GM18526 (cell line): Measurements from ENCODE around the gene MYORG.
A peak's percentile ranks its signal among the peaks of the same experiment; 100 is the strongest.

ENCODE experiments used
- POLR2A ChIP-seq: IDR thresholded peaks from 3 replicates; pipeline ENCODE4 v1.6.1; 2011; ENCODE audit not compliant: insufficient read length; ENCODE audit errors: extremely low read depth

The MYORG gene

DNA sequence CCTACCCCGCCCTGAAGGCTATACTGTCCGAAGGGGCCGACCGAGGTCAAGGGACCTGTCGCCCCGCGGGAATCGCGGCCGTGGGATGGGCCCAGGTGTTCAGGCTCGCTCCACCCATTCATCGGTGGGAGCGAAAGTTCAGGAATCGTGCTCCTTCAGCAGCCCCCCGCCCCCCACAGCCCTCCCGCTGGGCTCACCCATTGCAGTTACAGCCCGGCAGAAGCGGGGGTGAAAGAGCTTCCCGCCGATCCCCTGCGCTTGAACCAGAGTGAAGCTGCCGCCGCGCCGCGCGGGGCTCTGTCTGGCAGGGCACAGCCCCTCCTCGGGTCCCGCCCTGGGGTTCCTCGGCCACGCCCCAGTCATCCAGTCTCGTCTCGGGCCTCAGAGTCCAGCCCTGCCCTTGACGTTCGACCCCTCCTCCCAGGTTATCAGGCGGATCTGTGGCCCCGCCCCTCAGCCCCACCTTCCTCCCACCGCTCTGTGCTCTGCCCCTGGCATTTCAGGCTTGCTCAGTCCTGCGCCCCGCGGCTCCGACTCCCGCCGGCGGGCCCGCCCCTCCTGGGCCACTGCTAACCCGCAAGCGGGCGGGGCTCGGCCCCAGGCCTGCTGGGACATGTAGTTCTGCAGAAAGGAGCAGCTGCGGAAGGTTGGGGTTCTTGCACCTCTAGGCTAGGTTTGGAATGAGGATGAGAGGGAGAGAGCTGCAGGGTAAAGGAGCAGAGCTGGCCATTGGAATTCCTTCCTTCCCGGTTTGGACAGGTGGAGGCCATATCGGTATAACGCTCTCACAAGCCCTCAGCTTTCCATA is at the start of gene MYORG:
MYORG (minus strand) TSS at position 303 of the 808 bp plus-strand sequence. CDS start 3,955 bp downstream, outside the sequence.
- TF ChIP-seq POLR2A = peak; percentile 39

DNA sequence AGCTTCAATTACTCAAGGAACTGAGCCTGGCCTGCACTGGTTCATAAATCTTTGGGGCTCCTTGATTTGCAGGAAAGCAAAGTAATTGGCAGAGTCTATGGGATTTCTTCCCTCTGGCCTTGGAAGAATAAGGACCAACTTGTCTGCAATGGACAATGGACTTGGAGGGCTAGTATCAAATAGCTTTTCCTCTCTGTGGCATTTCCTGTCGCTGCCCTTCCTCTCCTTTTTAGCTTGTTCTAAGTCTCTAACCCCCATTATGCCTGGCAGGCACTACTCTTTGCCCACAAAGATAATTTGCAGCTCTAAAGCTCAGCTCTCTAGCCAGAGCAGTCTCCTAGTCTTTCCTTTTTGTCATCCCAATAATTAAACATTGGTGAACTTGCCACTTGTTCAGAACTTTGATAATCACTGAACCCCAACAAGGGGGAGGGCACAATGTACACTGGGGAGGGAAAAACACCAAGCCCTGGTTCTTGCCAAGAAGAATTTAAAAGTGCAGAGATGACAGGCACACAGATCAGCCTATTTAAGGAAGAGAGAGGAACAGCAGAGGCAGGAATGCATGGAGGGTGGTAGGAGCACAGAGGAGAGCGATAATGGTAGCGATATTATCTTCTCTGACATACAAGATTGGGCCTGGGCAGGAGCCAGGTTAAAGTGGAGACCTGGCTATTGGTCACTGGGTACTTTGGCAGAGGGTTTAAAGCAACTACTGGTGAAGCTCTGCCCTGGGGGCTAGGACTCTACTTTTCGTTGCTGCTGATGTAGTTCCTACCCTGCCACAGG is 43.2 kb upstream of the MYORG start:
- no peak for TF ChIP-seq POLR2A

DNA sequence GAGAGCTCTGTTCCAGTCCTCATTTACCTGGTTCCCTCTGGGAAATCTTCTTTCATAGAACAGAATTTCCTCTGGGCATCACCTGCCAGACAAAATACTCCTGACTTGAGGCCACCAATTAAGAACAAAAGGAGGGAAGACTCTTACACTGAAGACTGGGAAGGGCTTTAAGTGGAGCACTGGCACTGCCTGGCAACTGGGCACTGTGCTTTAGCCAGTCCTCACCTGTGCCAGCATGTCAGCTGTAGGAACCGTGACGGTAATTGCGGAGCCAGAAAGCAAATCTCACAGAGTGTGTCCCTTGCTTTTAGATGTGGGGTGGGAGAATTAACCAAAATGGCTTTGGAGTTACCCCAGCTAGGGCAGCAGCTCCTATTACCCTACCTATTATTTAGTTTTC is 41.0 kb upstream of the MYORG start:
- TF ChIP-seq POLR2A = no peak

DNA sequence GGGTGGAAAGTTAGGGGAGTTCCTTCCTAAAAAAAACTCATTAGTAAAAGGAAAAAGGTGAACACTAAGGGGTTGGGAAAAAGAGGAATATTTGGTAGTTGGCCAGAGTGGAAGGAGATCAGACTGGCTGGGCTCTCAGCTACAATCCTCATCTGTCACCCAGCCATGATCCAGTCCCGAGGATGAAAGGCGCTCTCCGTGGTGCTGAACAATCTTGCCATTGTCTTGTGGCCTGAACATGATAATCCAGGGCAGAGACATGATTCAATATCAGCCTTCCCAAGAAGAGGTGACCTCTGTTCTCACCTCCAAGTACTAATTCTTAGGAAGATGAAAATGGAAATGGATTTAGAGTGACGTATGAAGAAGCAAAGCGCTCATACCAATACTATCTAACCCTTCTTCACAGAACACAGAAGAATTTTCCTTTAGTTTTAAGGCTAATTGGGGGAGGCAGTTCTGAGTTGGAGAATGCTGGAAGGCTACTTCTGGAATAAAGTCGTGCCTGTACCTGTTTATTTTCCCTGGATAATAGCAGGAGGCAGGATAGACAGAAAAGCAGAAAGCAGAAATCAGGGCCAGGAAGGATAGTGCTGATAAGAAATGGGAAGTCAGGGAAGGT is 36.6 kb upstream of the MYORG start:
- TF ChIP-seq POLR2A = no peak

DNA sequence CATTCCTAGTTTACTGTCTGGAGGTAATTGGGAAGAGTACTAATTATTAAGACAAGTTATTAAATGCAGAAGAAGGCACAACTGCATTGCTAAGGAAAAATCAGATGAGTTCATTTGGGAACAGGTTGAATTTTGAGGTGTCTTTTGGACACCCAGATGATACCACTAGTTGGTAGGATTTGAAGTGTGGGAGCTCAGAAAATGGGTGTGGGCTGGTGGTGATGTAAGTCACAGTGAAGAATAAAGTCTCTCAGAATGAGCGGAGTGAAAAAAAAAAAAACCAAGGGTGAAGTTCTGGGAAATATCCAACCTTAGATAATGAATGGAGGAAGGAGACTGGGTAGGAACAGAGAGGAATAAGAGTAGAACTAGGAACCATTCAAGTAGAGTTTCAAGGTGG is 35.6 kb upstream of the MYORG start:
- TF ChIP-seq POLR2A = no peak

DNA sequence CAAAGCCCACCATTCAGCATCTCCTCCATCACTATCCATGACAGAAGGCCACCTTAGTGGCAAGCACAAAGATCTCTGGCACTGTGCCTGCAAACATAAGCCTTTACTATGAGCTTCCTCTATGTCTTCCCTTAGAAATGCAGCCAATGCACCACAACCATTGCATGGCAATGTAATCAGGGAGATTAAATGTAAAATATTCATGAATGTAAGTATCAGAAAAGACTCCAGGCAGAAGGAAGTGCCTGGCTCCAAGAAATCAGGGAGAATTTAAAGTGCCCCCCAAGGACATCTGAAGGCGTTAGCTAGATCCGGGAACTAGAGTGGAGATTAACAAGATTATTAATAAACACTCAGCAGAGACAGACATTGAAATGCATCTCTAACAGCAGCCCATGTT is 32.5 kb upstream of the MYORG start:
- TF ChIP-seq POLR2A = no peak

DNA sequence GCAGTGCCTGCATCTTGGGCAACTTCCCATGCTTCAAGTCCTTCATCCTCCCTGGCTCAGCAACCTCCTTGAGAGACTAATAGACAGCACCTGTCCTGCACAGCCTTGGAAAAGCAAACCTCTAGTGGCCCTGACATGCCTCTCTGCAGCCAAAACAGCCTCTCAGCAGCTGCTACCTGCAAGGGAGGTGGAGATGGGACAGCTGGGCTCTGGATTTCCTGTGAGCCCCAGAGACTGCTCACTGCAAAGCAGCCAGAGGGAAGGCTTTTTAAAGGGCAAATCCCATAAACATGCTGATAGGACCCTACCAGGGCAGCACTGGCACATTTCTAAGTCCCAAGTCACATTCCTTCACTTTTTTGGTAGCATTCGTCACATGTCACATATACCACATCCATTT is 31.5 kb upstream of the MYORG start:
- no peak for TF ChIP-seq POLR2A

DNA sequence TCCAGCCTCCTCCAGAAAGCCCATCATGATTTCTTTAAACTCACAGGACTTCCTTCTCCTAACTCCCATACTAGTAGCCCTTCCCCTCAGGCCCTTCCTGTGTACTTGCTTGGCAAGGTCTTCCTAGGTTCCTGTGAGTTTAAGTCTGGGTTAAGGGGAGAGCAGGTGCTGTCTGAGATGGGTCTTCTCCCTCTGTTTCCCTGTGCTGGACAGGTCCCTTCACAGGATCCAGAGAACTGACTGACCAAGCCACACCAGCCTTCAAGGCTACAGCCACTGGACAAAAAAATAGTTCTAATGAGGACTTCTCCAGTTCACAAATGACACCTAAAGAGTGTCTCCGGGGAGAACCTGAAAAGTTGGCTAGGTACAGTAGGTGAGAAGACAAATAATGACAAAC is 29.5 kb upstream of the MYORG start:
- TF ChIP-seq POLR2A = no peak

DNA sequence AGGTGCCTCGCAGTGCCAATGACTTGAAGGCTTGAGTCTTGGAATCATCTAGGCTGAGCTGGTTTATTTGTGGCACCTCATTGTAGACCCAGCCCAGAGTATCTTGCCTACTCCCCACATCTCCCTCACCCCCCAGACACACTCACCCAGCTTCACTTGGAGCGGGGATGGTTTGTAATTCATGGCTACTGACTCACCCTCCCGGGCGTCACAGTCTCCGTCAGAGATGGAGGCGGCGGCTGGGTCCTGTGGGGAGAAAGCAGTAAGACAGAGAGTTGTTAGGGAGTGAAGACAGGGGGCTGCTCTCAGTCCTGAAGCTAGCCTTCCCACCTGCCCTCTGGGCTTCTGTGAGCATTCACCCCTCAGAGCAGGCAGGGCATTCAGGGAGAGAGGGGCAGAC is 29.0 kb upstream of the MYORG start:
- TF ChIP-seq POLR2A = no peak

DNA sequence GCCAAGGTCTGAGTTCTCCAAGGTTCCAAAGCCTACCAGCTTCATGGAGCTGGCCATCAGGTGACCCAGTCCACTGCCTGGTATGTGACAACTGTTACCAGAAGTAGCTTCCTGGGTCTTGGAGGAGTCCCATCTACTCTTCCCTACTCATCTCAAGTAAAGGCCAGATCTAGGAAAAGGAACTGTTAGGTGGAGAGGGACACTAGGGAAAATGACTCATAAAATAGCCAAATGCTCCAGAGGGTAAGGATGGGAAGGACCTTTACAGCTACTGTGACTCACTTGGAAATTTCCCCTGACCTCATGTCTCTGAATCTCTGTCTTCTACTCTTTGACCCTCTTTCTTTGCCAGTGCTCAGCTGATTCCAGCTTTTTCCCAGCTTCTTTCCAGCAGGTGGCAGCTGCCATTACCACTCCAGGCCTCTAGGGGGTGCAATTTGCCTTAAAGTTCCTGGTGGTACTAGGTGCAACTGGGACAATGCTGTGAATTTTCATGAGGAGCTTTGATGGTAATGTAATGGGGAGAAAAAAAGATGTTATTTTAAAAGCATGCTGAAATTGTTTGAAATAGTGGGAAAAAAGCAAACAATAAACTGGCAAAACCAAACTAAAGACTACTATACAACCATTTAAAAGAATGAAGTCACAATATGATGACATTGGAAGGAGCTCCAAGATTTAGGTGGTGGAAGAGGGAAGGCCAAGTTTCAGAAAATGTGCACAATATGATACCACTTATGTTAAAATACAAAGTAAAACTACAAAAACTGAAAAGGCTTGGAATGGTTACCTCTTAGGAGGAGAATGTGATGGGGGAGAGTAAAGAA is 27.1 kb upstream of the MYORG start:
- no peak for TF ChIP-seq POLR2A

DNA sequence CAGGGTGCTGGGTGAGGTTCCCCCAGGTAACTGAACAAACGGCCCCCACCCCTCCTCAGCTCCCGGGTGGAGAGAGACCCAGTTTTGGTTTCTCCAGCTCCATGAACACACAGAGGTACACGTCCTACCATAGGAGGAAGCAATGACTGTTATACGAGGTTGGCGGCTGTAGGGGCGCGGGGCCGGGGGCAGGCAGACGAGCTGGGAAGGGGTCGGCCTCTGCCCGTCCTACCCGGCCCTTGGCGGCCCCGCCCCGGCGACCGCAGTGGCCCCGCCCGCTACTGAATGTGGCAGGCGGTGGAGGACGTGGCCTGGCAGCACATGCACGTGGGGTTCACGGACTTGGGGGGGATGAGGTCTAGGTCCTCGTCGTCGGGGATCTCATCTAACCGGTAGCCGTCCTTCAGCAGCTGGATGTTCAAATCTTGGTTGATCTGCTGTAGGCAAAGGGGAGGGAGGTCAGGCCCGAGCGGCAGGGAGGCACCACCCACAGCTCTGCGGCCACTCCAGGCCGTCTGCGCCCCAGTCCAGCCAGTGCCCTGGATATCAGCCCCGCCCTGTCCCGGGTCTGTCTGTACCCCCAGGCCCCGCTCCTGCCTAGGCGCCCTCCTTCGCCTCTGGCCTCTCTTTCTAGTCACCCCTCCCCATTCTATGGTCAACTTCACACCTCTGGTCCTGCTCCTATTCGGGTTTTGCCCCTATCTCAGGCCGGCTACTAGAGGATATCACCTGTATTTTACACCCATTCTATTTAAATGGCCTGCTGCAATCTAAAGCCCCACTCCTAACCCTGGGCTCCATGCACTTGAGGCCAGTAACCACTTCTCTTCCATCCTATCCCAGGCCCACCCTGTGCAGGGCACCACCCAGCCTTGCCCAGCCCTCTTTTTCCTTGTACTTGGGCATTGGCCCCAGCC is 24.2 kb upstream of the MYORG start:
- TF ChIP-seq POLR2A = no peak

DNA sequence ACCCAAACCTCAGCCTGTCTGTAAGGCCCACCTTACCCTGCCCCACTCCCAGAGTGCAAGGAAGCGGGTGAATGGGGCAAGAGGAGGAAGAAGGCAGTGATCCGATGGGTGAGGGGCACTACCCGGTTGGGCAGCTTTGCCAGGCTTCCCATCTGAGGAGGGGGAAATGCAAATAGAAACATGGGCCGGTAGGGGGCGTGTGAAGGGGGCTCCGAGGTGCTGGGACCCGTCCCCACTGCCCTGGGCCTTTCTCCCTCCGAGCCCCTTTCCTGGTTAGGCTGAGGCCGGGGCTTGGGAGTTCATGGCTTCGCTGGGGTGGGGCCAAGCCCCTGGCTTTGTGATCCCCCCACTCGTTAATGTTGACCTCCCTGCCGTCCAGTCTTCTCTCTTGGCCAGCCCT is 23.6 kb upstream of the MYORG start:
- TF ChIP-seq POLR2A = no peak

DNA sequence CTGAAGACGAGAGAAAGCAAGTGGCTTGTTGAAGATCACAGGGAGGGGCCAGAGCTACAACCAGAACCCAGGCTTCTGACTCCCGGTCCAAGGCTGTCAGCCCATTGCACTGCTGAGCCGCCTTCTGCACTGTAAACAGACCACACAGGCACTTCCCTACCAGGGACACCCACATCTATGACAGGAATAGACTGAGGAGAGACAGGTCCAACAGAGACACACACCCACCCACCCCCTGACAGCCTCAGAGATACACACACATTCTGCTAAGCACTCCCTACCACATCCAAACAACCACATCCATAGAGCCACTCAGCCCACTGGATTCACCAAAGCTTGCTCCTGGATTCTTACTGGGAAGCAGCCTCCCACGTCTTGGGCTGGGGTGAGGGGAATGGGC is 23.0 kb upstream of the MYORG start:
- no peak for TF ChIP-seq POLR2A

DNA sequence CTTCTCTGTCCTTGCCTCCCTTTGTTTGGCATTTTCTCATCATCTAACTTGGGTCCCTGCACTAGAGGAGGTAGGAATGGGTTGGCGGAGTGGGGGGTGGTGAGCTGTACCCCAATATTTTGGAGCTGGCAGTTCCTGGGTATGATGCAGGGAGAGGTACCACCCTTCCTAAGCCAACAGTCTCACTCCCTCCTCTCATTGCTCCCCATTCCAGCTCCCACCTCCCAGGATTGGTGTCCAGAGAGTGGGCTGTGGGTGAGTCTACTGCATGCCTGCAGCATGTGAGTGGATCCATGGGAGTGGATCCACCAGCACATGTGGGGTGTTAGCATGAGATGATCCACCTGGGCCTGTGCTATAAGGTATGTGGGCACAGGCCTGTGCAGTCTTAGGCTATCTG is 22.2 kb upstream of the MYORG start:
- TF ChIP-seq POLR2A = no peak
